Breast epithelium (tissue), 4 donors: ENCODE results near the gene GFRA1. TPM values are rescaled to one million over a fixed set of nuclear protein-coding genes. Genes with fewer than 3 reads are reported as not detected.

ENCODE experiments used
- DNase-seq, 2 donors: peaks; one replicate each; pipeline ENCODE4 v3.0.0-alpha.2; 2019; ENCODE audit warnings: low spot score in 2 of 2
- H3K27ac ChIP-seq, 2 donors: fragments of 200-600 bp; sonication (generic) in 1 of 2; one replicate each; pipeline ENCODE4 v1.5.1; 2016 to 2019; ENCODE audit warnings: mild to moderate bottlenecking in 1 of 2
- H3K27me3 ChIP-seq, 2 donors: fragments of 200-600 bp; sonication (generic) in 1 of 2; one replicate each; pipeline versions ENCODE4 v1.5.1 to v1.6.0; 2017 to 2019; ENCODE audit warnings: control low read depth in 1 of 2, mild to moderate bottlenecking in 1 of 2
- H3K36me3 ChIP-seq: fragments of 200-600 bp; one replicate; pipeline ENCODE4 v1.5.1; 2019
- H3K4me1 ChIP-seq, 2 donors: fragments of 200-600 bp; sonication (generic); one replicate each; pipeline ENCODE4 v1.5.1; 2016 to 2019; ENCODE audit warnings: control low read depth in 1 of 2
- H3K4me3 ChIP-seq, 3 donors: fragments of 200-600 bp; sonication (generic); 1 replicate in 2 of 3; 2 replicates in 1 of 3; pipeline ENCODE4 v1.5.1; 2016 to 2019; ENCODE audit warnings: mild to moderate bottlenecking in 3 of 3, moderate library complexity in 2 of 3
- H3K9me3 ChIP-seq, 2 donors: fragments of 200-600 bp; sonication (generic) in 1 of 2; one replicate each; pipeline ENCODE4 v1.5.1; 2016 to 2019; ENCODE audit warnings: control low read depth in 1 of 2
- POLR2A ChIP-seq: fragments of 450-650 bp; IDR thresholded peaks from one replicate; pipeline ENCODE4 v1.6.1; 2016; ENCODE audit warnings: antibody characterized with exemption, mild to moderate bottlenecking, moderate library complexity
- POLR2AphosphoS5 ChIP-seq, 3 donors: sonication (generic); formaldehyde crosslinking; IDR thresholded peaks; one replicate each; pipeline ENCODE4 v1.6.1; 2017; ENCODE audit warnings: antibody characterized with exemption in 3 of 3
- intact Hi-C: fragments of 100-400 bp; cut with DNase I; formaldehyde crosslinking; loops from one replicate; pipeline ENCODE4 v1.15.1; 2023; ENCODE audit warnings: low total_unique reads
- total RNA-seq, 3 donors: library from RNA; depleted of rRNA; stranded (reverse); fragments of >200 nt; gene quantifications; one replicate each; pipeline ENCODE4 v1.1.0, GENCODE V29; 2016
- TF ChIP-seq, protein P1 (sequence below), 3 donors: fragments of 450-650 bp; IDR thresholded peaks; one replicate each; pipeline ENCODE4 v1.5.1; 2016 to 2017; ENCODE audit warnings: antibody characterized with exemption in 3 of 3, mild to moderate bottlenecking in 3 of 3, moderate library complexity in 3 of 3

Gene GFRA1
- total RNA-seq, 3 donors from 2014 or later: 88.2 to 153 (median 98.5) TPM

- peak overlapping the region in 1 of 2 donors; percentile 25 for H3K27ac ChIP-seq
- H3K27me3 ChIP-seq: no peaks in the 10 kb centered on the region
- no peak overlapping the region for H3K4me3 ChIP-seq
- DNase-seq: no peak
- intact Hi-C loops: no loop called here
- no peaks in the 10 kb centered on the region for H3K36me3 ChIP-seq
- TF ChIP-seq POLR2AphosphoS5 (IDR thresholded peaks at IDR 0.05) (no peak), POLR2A (no peak)
- TF ChIP-seq, protein P1, sequence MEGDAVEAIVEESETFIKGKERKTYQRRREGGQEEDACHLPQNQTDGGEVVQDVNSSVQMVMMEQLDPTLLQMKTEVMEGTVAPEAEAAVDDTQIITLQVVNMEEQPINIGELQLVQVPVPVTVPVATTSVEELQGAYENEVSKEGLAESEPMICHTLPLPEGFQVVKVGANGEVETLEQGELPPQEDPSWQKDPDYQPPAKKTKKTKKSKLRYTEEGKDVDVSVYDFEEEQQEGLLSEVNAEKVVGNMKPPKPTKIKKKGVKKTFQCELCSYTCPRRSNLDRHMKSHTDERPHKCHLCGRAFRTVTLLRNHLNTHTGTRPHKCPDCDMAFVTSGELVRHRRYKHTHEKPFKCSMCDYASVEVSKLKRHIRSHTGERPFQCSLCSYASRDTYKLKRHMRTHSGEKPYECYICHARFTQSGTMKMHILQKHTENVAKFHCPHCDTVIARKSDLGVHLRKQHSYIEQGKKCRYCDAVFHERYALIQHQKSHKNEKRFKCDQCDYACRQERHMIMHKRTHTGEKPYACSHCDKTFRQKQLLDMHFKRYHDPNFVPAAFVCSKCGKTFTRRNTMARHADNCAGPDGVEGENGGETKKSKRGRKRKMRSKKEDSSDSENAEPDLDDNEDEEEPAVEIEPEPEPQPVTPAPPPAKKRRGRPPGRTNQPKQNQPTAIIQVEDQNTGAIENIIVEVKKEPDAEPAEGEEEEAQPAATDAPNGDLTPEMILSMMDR (IDR thresholded peaks at IDR 0.05): no peak
- no peaks in the 10 kb centered on the region for H3K4me1 ChIP-seq
- no peaks in the 10 kb centered on the region for H3K9me3 ChIP-seq
These were observed 21.2 kb downstream of the GFRA1 start for GRCh38 chr10:116251602-116252395.

DNA sequence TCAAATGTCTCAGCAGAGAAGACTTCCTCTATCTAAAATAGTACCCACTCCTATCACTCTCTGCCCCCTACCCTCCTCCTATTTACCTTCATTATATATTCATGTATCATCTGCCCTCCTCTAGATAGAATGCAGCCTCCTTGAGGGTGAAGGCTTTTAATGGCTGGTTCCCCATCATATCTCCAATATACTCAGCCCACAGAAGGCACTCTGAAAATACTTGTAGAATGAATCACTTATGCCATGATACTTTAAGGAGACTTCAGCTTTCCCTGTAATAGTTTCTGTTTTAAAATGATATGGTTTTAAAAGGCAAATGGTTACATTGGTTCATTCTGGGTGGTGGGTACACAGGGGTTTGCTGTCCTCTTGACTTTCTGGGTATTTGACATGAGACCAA, 25.3 kb downstream of the GFRA1 start:
- no peak for DNase-seq
- no peak overlapping the region for H3K4me3 ChIP-seq
- no peak overlapping the region for H3K27ac ChIP-seq
- H3K36me3 ChIP-seq: no peaks in the 10 kb centered on the region
- H3K4me1 ChIP-seq: no peaks in the 10 kb centered on the region
- intact Hi-C loops: no loop called here
- TF ChIP-seq, protein P1 (IDR thresholded peaks at IDR 0.05): no peak
- TF ChIP-seq POLR2A (no peak), POLR2AphosphoS5 (IDR thresholded peaks at IDR 0.05) (no peak)
- no peaks in the 10 kb centered on the region for H3K9me3 ChIP-seq
- H3K27me3 ChIP-seq: no peaks in the 10 kb centered on the region

GRCh38 chr10:116246263-116246662, 26.7 kb downstream of the GFRA1 start:
- Histone ChIP-seq H3K9me3 (no peaks in the 10 kb centered on the region), H3K36me3 (no peaks in the 10 kb centered on the region), H3K27ac (no peak overlapping the region), H3K4me1 (no peaks in the 10 kb centered on the region), H3K4me3 (no peak overlapping the region), H3K27me3 (no peaks in the 10 kb centered on the region)
- intact Hi-C loops: no loop called here
- no peak for DNase-seq
- TF ChIP-seq, protein P1 (IDR thresholded peaks at IDR 0.05): no peak
- no peak for TF ChIP-seq POLR2AphosphoS5 (IDR thresholded peaks at IDR 0.05)
- no peak for TF ChIP-seq POLR2A

DNA sequence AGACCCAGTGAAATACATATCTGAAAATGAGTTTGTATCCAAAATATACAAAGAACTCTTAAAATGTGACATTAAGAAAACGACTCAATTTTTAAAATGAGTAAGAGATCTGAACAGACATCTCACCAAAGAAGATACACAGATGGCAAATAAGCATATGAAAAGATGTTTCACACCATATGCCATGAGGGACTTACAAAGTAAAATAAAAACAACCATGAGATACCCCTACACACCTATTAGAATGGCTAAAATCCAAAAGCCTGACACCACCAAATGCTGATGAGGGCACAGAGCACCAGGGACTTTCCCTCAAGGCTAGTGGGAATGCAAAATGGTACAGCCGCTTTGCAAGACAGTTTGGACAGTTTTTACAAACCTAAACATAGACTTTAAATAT, 27.9 kb downstream of the GFRA1 start:
- no peaks in the 10 kb centered on the region for H3K27me3 ChIP-seq
- intact Hi-C loops: no loop called here
- no peaks in the 10 kb centered on the region for H3K4me1 ChIP-seq
- TF ChIP-seq, protein P1 (IDR thresholded peaks at IDR 0.05): no peak
- no peak for TF ChIP-seq POLR2A
- no peak for TF ChIP-seq POLR2AphosphoS5 (IDR thresholded peaks at IDR 0.05)
- H3K9me3 ChIP-seq: no peaks in the 10 kb centered on the region
- DNase-seq: no peak
- no peaks in the 10 kb centered on the region for H3K36me3 ChIP-seq
- no peak overlapping the region for H3K4me3 ChIP-seq
- no peak overlapping the region for H3K27ac ChIP-seq

DNA sequence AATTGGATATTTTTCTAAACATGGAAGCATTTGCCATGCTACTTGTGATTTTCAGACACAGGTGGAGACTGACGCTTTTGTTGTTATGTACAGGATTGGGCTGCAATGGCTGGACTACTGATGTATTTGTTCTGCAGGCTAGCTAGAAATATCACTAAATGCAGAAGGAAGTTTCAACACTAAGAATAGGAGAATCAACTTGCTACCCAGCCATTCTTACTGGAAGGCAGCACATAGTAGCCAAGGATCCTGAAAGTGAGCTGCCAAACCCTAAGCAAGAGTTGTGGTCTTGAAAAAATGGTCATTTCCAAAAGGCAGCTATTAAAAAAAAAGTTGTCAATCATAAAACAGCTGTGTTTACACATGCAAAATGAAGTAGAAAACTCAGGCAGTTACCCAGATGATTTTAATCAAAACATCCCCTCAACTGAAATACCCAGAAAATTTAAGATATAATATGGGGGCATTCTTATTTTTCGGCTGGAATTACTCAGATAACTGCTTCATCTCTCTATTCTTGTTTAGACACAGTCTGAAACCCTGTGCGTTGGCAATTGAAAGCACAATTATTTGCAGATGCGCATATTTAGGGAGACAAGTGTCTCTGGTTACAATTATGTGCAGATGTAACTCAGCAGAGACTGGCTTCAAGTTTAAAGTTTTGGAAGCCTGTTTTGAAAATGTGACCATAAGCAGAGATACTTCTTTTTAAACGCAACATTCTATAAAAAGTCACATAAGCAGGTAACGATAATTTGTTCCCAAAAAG, 31.2 kb downstream of the GFRA1 start:
- Histone ChIP-seq H3K4me3 (no peak overlapping the region), H3K27me3 (no peaks in the 10 kb centered on the region), H3K36me3 (no peaks in the 10 kb centered on the region), H3K27ac (no peak overlapping the region), H3K4me1 (no peaks in the 10 kb centered on the region), H3K9me3 (no peaks in the 10 kb centered on the region)
- intact Hi-C loops: no loop called here
- no peak for DNase-seq
- TF ChIP-seq POLR2AphosphoS5 (IDR thresholded peaks at IDR 0.05) (no peak), POLR2A (no peak)
- TF ChIP-seq, protein P1 (IDR thresholded peaks at IDR 0.05): no peak
